Loucy (cell line): ENCODE results near the gene CELSR3.

ENCODE experiments used
- H2AFZ ChIP-seq: fragments of 200-600 bp; sonication (generic); 2 replicates; pipeline ENCODE4 v1.6.0; 2016; ENCODE audit warnings: antibody characterized with exemption, mild to moderate bottlenecking, low read length, moderate library complexity
- H3F3A ChIP-seq: fragments of 200-600 bp; 2 replicates; pipeline ENCODE4 v1.6.0; 2016; ENCODE audit warnings: antibody characterized with exemption, low read depth, mild to moderate bottlenecking
- H3K27me3 ChIP-seq: fragments of 200-600 bp; sonication (generic); 2 replicates; pipeline ENCODE4 v1.6.1; 2014; ENCODE audit warnings: low read length, mild to moderate bottlenecking; ENCODE audit not compliant: insufficient read depth, poor library complexity, severe bottlenecking
- H3K36me3 ChIP-seq: fragments of 200-600 bp; sonication (generic); 2 replicates; pipeline ENCODE4 v1.6.1; 2016; ENCODE audit warnings: low read length; ENCODE audit not compliant: insufficient read depth
- H3K4me1 ChIP-seq: fragments of 200-600 bp; sonication (generic); 2 replicates; pipeline ENCODE4 v1.5.1; 2014; ENCODE audit warnings: low read length, mild to moderate bottlenecking; ENCODE audit not compliant: insufficient read depth, poor library complexity, severe bottlenecking
- H3K4me2 ChIP-seq: fragments of 200-600 bp; sonication (generic); 2 replicates; pipeline ENCODE4 v1.6.0; 2014; ENCODE audit warnings: antibody characterized with exemption, low read length, low read depth, mild to moderate bottlenecking; ENCODE audit not compliant: poor library complexity, severe bottlenecking
- H3K4me3 ChIP-seq: fragments of 200-600 bp; sonication (generic); 2 replicates; pipeline ENCODE4 v1.5.1; 2014; ENCODE audit warnings: low read length, mild to moderate bottlenecking, mixed read lengths; ENCODE audit not compliant: poor library complexity, severe bottlenecking
- H3K79me2 ChIP-seq: fragments of 200-600 bp; sonication (generic); 2 replicates; pipeline ENCODE4 v1.6.1; 2014; ENCODE audit warnings: low read length; ENCODE audit not compliant: insufficient read depth
- H3K9ac ChIP-seq: fragments of 200-600 bp; sonication (generic); 2 replicates; pipeline ENCODE4 v1.6.0; 2014; ENCODE audit warnings: mild to moderate bottlenecking, low read depth, low read length, moderate library complexity; ENCODE audit not compliant: poor library complexity, severe bottlenecking
- H3K9me2 ChIP-seq: fragments of 200-600 bp; sonication (generic); replicated peaks from 2 replicates; pipeline ENCODE4 v1.6.1; 2016; ENCODE audit warnings: low read depth, low read length, mixed read lengths
- H3K9me3 ChIP-seq: fragments of 200-600 bp; sonication (generic); 2 replicates; pipeline ENCODE4 v1.6.1; 2014; ENCODE audit warnings: mild to moderate bottlenecking, antibody characterized with exemption, low read length, low read depth; ENCODE audit not compliant: insufficient read depth
- H4K20me1 ChIP-seq: fragments of 200-600 bp; sonication (generic); 2 replicates; pipeline ENCODE4 v1.6.0; 2014; ENCODE audit warnings: antibody characterized with exemption, low read length, mild to moderate bottlenecking; ENCODE audit not compliant: insufficient read depth, poor library complexity, severe bottlenecking
- EZH2phosphoT487 ChIP-seq: fragments of 200-600 bp; IDR thresholded peaks from 2 replicates; pipeline ENCODE4 v1.6.1; 2018; ENCODE audit warnings: antibody characterized with exemption, mild to moderate bottlenecking, moderate library complexity, borderline replicate concordance
- TF ChIP-seq, protein P1 (sequence below): fragments of 200-600 bp; sonication (generic); conservative IDR thresholded peaks from 2 replicates; pipeline ENCODE4 v1.5.1; 2014; ENCODE audit warnings: mild to moderate bottlenecking, antibody characterized with exemption, low read length

The CELSR3 gene

DNA sequence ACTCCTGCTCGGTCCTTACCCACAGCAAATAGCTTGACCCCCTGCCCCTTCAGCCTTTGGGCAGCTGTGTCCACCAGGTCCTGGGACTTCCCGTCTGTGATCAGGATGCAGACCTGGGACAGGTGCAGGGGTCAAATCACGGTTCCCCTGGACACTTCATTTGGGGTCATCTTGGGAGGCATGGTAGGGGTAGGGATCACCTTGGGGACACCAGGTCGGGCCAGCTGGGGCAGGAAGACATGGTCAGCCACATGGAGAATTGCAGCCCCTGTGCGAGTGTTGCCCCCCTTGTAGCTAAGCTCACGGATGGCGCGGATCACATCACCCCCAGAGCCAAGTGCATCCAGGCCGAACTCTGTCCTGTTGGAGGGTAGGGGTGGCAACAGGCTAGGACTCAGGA is 69.3 kb downstream of the CELSR3 start:
- Histone ChIP-seq H4K20me1 (no peaks in the 10 kb centered on the region), H3K9me2 (no peaks in the 10 kb centered on the region), H3F3A (no peaks in the 10 kb centered on the region), H3K4me2 (no peak overlapping the region), H3K27me3 (no peaks in the 10 kb centered on the region), H3K4me1 (no peaks in the 10 kb centered on the region), H3K79me2 (no peaks in the 10 kb centered on the region), H3K9me3 (no peaks in the 10 kb centered on the region), H2AFZ (no peak overlapping the region), H3K9ac (no peak overlapping the region), H3K4me3 (no peak overlapping the region), H3K36me3 (peaks cover 4% of the 10 kb centered on the region; the same call in 1 of the 2 replicates)
- TF ChIP-seq, protein P1, sequence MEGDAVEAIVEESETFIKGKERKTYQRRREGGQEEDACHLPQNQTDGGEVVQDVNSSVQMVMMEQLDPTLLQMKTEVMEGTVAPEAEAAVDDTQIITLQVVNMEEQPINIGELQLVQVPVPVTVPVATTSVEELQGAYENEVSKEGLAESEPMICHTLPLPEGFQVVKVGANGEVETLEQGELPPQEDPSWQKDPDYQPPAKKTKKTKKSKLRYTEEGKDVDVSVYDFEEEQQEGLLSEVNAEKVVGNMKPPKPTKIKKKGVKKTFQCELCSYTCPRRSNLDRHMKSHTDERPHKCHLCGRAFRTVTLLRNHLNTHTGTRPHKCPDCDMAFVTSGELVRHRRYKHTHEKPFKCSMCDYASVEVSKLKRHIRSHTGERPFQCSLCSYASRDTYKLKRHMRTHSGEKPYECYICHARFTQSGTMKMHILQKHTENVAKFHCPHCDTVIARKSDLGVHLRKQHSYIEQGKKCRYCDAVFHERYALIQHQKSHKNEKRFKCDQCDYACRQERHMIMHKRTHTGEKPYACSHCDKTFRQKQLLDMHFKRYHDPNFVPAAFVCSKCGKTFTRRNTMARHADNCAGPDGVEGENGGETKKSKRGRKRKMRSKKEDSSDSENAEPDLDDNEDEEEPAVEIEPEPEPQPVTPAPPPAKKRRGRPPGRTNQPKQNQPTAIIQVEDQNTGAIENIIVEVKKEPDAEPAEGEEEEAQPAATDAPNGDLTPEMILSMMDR = no peak
- no peak for TF ChIP-seq EZH2phosphoT487

- no peaks in the 10 kb centered on the region for H3K9me2 ChIP-seq
- H3K4me3 ChIP-seq = no peak overlapping the region
- H3F3A ChIP-seq = no peaks in the 10 kb centered on the region
- no peaks in the 10 kb centered on the region for H3K27me3 ChIP-seq
- H3K4me1 ChIP-seq = no peaks in the 10 kb centered on the region
- no peaks in the 10 kb centered on the region for H3K36me3 ChIP-seq
- no peak overlapping the region for H2AFZ ChIP-seq
- no peak overlapping the region for H3K9ac ChIP-seq
- H3K9me3 ChIP-seq = no peaks in the 10 kb centered on the region
- H4K20me1 ChIP-seq = no peaks in the 10 kb centered on the region
- H3K79me2 ChIP-seq = no peaks in the 10 kb centered on the region
- no peak overlapping the region for H3K4me2 ChIP-seq
- TF ChIP-seq EZH2phosphoT487 = no peak
- TF ChIP-seq, protein P1 = no peak
Observed at GRCh38 chr3:48592519-48593087, 70.1 kb downstream of the CELSR3 start.

DNA sequence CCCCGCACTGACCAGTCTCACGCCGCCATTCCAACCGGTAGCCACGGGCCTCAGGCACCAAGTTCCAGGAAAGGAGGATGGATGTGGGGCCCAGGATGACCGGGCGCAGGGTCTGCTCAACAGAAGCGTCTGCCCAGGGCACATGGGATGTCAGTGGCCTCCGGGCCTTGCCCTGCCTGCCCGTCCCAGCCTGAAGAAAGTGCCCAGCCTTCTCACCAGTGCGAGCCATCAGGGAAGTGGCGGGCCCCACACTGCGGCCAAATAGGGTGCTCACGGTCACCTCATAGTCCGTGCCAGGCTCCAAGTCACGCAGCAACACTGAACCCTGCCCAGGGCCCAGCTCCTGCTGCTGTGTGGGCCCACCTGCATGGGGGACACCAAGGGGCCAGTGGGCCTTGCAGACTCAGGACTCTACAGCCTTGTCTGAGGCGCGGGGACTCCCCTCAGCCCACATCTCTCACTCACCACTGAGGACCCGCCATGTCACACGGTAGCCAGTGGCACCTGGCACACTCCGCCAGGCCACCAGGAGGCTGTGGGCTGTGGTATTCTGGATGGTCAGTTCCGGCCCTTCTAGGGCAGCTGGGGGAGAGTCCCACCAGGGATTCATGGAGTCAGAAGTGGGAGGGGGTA is 70.7 kb downstream of the CELSR3 start:
- no peaks in the 10 kb centered on the region for H3K27me3 ChIP-seq
- no peaks in the 10 kb centered on the region for H3F3A ChIP-seq
- H4K20me1 ChIP-seq = no peaks in the 10 kb centered on the region
- no peaks in the 10 kb centered on the region for H3K9me3 ChIP-seq
- H3K36me3 ChIP-seq = no peaks in the 10 kb centered on the region
- TF ChIP-seq, protein P1 = no peak
- no peak for TF ChIP-seq EZH2phosphoT487
- no peak overlapping the region for H3K4me3 ChIP-seq
- H2AFZ ChIP-seq = no peak overlapping the region
- no peaks in the 10 kb centered on the region for H3K4me1 ChIP-seq
- no peak overlapping the region for H3K4me2 ChIP-seq
- H3K9me2 ChIP-seq = no peaks in the 10 kb centered on the region
- H3K9ac ChIP-seq = no peak overlapping the region
- no peaks in the 10 kb centered on the region for H3K79me2 ChIP-seq
